Right lobe of liver (tissue), 4 donors: ENCODE data around the gene GBGT1.

Experiments
- CTCF ChIP-seq, 4 donors: fragments of 200-600 bp in 3 of 4; fragments of 450-650 bp in 1 of 4; IDR thresholded peaks; one replicate each; pipeline versions ENCODE4 v1.5.1 to v1.8.0; 2016 to 2022; ENCODE audit warnings: antibody characterized with exemption in 4 of 4, mild to moderate bottlenecking in 2 of 4
- POLR2A ChIP-seq: fragments of 450-650 bp; IDR thresholded peaks from one replicate; pipeline ENCODE4 v1.6.1; 2017; ENCODE audit warnings: antibody characterized with exemption, mild to moderate bottlenecking
- donor health status: DM: no; HTN: no; CAD: no.
- donor health status: DM: no; HTN: no; CAD: no.
- donor health status: DM: no; HTN: yes; CAD: no.

GRCh38 chr9:133144904-133145851, 18.5 kb downstream of the GBGT1 start:
- TF ChIP-seq POLR2A = no peak
- no peak for TF ChIP-seq CTCF (IDR thresholded peaks at IDR 0.05)
